Medulla oblongata (tissue), 1 donor: ENCODE results near the gene LILRA6.
A peak's percentile ranks its signal among the peaks of the same experiment; 100 is the strongest.
"Not testable (repeated sequence)": the region's sequence is repeated elsewhere in the genome, so short reads cannot be mapped to it uniquely, and the experiment has no call there.

Experiments used
- DNase-seq: peaks from one replicate; pipeline ENCODE4 v3.0.0-alpha.2; 2015; ENCODE audit errors: extremely low spot score

Gene LILRA6

DNA sequence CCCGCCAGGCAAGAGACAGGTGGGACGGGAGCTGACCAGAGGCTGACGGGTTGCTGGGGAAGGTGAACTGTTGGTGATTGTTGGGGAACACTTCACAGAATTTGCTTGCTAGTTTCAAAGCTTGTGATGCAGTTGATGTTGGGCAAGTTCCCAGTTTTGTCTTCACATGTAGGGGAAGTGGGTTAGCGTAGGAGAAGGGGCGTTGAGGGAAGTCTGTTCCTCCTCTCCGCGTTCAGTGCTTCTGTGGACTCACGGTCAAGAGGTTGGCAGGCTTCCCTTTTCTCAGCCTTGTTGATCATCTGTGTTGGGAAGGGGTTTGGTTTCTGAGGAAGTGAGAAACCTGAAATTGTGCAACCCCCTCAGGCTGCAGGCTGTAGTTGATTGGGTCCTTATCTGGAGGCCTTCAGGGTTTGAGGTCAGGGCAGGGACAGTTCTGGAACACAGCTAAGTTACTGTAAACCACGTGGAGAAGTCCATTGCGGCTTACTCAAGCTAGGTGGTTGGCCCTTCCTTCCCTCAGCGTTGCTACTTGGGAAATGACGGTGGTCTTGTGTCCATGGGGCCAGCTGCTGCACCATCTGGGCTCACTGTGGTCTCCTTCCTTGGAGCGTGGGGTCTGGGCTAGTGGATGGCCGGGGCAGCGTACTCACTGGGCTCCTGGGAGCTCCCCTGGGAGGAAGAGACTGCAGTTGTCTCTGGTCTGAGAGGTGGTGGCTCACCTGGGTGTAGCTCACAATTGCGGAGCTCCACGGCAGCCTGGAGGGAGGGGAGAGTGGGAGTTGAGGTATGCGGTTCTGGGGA is 34.4 kb downstream of the LILRA6 start:
- DNase-seq = peak; percentile 93

DNA sequence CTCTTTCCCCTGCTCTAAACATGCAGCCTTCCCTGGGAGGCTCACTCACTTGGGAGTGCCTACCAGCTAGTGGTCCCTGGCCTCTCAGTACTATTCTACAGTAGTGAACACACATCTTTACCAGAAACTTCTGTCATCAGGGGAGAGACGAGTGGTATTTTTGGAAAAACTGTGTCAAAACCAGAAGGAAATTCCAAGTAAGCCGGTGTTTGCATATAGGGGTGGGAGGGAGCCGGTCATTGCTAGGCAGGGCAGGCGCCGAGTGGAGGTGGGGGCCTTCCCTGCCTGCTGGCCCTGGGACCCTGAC is 35.0 kb downstream of the LILRA6 start:
- DNase-seq = no peak

DNA sequence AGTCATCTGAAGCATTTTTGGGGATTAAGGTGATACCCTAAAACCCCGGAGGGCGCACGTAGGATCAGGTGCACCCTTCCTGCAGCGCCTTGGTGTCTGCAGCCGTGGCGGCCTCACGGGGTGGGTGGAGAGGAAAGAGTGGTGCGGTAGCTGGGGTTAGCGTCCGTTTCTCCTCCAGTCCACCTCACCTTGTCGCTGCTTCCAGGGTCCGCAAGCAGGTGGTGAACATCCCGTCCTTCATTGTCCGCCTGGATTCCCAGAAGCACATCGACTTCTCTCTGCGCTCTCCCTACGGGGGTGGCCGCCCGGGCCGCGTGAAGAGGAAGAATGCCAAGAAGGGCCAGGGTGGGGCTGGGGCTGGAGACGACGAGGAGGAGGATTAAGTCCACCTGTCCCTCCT is 35.4 kb downstream of the LILRA6 start:
- DNase-seq = not testable (repeated sequence)

DNA sequence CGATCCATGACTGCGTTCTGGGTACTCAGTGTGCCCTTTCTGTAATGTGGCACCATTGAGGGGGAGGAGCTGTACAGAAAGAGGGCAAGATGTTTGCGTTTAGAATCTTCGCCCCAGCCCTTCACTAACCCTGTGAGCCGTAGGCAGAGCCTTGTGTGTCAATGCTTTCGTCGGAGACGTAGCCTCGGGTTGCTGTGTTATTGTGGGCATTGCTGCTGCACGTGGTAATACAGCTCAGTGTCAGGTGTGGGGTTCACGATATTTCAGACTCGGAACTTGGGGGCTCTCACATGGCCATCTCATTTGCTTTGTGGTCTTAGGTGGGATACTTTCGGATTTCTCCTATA is 35.8 kb downstream of the LILRA6 start:
- no peak for DNase-seq

DNA sequence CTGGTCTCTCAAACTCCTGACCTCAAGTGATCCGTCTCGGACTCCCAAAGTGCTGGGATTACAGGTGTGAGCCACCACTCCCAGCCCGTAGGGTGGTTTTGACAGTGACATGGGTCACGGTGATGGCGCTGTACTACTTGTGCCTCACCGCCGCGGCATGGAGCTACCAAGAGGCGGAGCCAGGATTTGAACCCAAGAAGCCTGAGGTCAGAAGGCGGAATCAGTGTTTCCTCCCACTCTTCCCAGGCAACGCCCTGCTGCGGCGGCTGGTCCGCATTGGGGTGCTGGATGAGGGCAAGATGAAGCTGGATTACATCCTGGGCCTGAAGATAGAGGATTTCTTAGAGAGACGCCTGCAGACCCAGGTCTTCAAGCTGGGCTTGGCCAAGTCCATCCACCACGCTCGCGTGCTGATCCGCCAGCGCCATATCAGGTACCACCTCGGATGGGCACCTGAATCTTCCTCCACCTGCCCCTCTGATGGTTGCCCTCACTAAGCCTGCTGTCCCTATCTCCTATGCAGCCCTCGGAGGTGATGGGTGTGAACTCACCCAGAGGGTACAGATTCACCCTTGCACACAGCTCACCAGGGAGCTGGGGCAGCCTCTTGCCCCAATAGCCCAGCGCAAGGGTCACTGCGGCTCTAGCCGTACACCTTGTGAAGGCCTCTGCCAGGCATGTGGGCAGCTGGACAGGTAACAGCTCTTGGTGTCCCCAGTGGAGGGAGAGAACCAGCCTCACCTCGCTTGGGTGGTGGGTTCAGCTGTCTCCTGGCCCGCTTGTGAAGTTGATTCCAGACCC is 36.4 kb downstream of the LILRA6 start:
- DNase-seq = no peak

- no peak for DNase-seq
Observed at GRCh38 chr19:54204767-54205468, 37.7 kb downstream of the LILRA6 start.

- DNase-seq = no peak
Observed at GRCh38 chr19:54203151-54203611, 39.4 kb downstream of the LILRA6 start.

DNA sequence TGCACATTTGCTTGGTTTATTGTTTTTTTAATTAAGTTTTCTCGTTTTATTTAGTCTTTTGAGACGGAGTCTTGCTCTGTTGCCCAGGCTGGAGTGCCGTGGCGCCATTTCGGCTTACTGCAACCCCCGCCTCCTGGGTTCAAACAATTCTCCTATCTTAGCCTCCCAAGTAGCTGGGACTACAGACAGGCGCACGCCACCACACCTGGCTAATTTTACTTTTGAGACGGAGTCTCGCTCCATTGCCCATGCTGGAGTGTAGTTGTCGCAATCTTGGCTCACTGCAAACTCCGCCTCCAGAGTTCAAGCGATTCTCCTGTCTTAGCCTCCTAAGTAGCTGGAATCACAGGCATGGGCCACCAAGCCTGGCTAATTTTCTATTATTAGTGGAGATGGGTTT is 40.6 kb downstream of the LILRA6 start:
- no peak for DNase-seq

DNA sequence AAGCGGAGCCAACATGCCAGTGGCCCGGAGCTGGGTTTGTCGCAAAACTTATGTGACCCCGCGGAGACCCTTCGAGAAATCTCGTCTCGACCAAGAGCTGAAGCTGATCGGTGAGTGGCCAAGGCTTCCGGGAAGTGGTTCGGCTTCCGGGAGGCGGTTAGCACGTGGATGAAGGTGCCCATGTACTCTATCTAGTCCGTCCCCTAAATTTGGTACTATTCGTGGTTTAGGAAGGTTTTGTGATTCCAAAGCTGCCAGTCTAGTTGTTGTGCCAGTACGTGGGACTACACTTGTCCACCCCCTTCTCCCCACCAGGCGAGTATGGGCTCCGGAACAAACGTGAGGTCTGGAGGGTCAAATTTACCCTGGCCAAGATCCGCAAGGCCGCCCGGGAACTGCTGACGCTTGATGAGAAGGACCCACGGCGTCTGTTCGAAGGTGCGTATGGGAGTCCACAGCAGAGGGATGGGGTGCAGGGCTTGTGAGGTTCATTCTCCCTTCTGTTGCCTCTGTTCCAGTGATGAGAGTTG is 41.4 kb downstream of the LILRA6 start:
- DNase-seq = no peak

DNA sequence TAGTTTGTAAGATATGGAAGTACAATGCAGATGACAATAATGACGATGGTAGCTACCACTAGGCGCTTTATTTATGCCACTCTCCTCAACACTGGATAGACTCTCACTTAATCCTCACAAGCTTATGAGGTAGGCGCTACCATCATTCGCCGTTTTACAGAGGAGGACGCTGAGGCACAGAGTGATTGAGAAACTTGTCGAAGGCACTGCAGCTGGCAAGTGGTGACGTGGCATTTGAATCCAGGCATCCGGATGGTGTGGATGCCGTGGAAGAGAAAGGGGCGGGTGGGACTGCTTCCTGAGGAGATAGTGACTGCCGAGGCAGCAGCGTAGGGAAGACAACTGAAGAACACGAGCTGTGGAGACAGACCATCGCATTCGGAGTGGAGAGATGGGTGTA is 43.2 kb downstream of the LILRA6 start:
- no peak for DNase-seq

DNA sequence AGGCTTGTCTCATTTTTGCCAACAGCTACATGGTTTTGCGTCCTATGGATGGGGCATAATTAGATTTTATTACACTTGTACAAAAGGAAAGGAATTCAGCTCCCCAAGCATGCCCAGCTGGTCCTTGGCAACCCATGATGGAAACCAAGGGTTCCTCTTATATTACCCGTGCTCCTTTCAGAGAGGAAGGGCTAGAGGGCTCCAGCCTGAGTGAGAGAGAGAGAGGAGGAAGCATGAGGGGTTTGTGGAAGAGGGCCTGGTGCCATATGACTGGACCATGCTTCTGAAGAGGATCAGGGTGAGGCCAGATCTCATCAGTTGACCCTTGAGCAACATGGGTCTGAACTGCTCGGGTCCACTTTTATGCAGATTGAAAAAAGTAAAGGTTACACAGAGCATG is 45.5 kb downstream of the LILRA6 start:
- no peak for DNase-seq

DNA sequence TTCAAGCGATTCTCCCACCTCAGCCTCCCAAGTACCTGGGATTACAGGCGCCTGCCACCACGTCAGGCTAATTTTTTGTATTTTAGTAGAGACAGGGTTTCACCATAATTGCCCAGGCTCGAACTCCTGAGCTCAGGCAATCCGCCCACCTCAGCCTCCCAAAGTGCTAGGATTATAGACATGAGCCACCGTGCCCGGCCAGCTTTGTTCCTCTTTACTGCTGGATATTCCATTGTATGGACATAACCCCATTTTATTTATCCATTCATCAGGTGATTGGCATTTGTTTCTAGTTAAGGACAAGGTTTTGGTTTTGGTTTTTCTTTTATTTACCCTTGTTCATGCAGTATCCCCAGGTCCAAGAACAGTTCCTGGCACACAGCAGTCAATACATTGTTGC is 46.1 kb downstream of the LILRA6 start:
- DNase-seq = no peak

DNA sequence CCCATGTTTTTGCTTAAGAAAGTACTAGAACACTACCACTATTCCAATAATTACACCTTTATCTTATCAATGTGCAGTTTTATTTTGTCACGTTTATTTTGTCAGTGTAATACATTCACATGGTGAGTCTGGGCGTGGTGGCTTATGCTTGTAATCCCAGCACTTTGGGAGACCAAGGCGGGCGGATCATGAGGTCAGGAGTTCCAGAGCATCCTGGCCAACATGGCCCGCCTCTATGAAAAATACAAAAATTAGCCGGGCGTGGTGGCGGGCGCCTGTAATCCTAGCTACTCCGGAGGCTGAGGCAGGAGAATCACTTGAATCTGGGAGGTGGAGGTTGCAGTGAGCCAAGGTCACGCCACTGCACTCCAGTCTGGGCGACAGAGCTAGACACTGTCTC is 48.1 kb downstream of the LILRA6 start:
- not testable (repeated sequence) for DNase-seq

DNA sequence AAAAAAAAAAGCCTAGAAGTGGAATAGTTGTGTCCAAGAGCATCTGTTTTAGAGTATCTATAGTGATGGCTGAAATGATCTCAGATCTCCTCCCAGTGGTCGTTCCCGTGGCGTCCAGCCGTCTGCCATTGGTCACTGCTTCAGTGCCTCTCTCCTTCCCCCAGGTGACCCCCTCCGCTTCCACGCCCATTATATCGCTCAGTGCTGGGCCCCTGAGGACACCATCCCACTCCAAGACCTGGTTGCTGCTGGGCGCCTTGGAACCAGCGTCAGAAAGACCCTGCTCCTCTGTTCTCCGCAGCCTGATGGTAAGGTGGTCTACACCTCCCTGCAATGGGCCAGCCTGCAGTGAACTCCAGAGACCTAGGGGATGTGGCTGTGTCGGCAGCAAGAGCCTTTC is 49.6 kb downstream of the LILRA6 start:
- no peak for DNase-seq

DNA sequence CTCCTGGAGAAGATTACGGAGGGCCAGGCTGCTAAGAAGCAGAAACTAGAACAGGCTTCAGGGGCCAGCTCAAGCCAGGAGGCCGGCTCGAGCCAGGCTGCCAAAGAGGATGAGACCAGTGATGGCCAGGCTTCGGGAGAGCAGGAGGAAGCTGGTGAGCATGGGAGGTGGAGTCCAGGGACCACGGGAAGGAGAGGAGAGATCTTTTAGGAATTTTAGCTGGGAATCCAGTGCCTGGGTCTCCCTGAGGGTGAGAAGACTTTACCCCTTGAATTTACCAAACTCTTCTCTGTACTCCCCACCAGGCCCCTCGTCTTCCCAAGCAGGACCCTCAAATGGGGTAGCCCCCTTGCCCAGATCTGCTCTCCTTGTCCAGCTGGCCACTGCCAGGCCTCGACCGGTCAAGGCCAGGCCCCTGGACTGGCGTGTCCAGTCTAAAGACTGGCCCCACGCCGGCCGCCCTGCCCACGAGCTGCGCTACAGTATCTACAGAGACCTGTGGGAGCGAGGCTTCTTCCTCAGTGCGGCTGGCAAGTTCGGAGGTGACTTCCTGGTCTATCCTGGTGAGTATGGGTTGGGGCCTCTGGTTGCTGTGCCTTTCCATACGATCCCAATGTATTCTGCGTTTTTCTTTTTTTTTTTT is 50.7 kb downstream of the LILRA6 start:
- no peak for DNase-seq

DNA sequence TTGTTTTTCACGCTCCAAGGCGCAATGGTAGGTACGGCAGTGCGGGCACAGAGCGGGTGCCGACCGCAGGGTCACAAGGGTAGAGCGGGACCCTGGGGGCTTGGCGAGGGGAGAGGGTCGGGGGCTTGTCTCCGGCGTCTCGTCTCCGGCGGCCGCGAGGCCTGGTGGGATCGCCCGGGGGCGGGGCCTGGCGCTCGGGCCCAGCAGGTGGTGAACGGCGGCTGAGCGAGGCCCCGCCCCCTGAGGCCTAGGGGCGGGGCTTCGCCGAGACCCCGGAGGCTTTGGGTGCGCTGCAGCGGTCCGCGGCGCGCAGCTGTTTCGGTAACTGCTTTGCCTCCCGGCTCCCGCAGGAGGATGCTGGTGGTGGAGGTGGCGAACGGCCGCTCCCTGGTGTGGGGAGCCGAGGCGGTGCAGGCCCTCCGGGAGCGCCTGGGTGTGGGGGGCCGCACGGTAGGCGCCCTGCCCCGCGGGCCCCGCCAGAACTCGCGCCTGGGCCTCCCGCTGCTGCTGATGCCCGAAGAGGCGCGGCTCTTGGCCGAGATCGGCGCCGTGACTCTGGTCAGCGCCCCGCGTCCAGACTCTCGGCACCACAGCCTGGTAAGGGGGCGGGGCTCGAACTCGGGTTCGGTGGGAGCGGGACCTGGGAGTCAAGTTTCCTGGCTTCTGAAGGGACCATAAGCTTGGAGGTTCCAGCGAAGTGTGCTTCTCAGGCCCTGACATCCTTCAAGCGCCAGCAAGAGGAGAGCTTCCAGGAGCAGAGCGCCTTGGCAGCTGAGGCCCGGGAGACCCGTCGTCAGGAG is 51.4 kb downstream of the LILRA6 start, which contains the start of gene TSEN34:
Gene TSEN34 (plus strand): TSS at position 298 of the 800 bp plus-strand sequence. CDS start 57 bp downstream, at position 355.
- DNase-seq = peak; percentile 91

DNA sequence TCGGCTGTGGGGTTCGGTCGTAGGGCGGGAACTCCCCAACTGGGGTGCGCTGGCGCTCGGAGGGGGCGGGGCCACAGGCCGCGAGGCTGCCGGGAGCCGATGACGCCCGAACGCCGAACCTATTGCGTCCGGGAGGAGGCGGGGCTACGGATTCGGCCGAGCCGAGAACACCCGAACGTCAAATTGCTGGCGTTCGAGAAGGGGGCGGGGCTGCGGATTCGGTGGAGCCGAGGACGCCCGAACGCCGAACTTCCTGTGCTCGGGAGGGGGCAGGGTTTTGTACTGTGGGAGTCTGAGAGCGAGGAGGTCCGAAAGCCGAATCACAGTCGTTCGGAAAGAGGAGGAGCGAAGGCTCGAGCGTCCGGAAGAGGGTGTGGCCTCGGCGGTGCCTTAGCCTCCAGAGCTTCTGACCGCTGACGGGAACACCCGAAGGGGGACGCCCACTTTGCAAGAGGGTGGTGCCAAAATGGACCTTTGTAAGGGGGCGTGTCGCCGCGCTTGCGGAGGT is 52.0 kb downstream of the LILRA6 start:
- DNase-seq = peak; percentile 100

DNA sequence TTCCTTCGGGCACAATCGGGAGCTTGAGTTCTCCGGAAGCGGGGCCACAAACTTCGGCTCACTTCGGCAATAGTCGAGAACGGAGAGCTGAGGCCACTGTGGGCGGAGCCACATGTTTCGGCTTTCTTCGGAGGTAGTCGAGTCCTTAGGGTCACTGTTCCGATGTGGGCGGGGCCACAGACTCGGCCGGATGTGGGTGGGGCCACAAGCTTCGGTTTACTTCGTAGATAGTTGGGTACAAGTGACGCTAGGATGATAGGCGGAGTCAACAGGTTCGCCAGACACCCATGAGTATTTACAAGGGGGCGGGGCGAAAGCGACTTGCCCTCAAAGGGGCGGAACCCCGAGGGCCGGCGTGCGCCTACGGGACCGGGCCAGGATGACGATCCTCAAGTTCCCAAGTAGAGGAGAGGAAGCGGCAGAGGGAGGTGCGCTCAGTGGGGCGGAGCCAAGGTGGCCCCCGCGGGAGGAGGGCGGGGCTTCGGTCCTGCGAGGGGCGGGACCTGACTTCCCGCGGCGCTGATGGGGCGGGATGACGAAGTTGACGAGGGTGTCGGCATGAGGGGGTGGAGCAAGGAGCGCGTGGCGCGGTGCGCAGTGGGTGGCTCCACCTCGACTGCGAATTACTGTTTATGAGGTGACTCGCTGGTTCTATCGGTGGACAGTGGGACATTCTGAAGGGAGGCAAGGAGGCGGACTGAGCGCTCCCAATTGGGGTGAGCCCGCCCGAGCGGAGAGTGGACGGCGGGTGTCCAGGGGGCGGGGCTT is 52.7 kb downstream of the LILRA6 start:
- peak; percentile 100 for DNase-seq

DNA sequence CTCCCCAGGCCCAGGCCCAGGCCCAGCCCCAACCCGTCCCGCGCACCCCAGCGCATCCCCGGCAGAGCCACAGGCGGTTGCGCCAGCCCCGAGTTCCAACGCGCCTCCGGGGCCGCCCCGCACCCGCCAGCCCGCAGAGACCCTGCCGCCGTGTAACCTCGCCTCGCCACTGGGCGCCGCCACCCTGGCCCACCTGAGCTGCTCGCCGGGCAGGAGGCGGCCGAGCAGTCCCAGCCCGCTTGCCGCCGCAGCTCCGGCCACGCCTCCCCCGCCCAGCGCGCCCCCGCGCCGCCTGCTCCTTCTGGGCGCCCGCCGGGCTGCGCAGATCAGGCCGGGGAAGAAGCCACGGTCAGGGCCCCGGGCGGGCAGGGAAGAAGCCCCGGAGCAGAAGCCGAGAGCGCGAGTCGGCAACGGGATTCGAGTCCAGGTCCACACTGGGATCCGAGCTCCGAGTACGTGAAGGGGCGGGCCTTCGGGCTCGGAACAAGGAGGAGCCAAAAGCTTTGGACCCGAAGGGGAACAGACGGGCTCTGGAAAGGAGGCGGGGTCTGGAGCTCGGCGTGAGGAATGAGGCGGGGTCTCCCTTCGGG is 53.4 kb downstream of the LILRA6 start, which contains the start of gene MBOAT7:
Gene MBOAT7 (minus strand): TSS at position 436 of the 590 bp plus-strand sequence. CDS start 1,072 bp downstream, outside the sequence.
- no peak for DNase-seq
